GM18867 (cell line): ENCODE data around the gene CDC40.
A peak's percentile ranks its signal among the peaks of the same experiment; 100 is the strongest.

ENCODE experiments used
- ATAC-seq: cut with Tn5 transposase; IDR thresholded peaks from one replicate; pipeline ENCODE4 v1.9.1; 2021; ENCODE audit warnings: mild to moderate bottlenecking, moderate library complexity; ENCODE audit not compliant: unreplicated experiment

CDC40 gene

GRCh38 chr6:110180228-110181008 is at the start of gene CDC40:
Gene CDC40 (plus strand): TSS chr6:110180427. CDS start chr6:110180445, 18 bp downstream.
- ATAC-seq = peak; percentile 53

GRCh38 chr6:110137924-110138887 is 42.0 kb upstream of the CDC40 start:
- ATAC-seq = no peak

- no peak for ATAC-seq
These were observed 41.2 kb upstream of the CDC40 start for GRCh38 chr6:110139052-110139451.

- no peak for ATAC-seq
These were observed 39.6 kb upstream of the CDC40 start for GRCh38 chr6:110140650-110141049.

GRCh38 chr6:110147870-110148269 is 32.4 kb upstream of the CDC40 start:
- no peak for ATAC-seq

GRCh38 chr6:110158479-110158878 is 21.7 kb upstream of the CDC40 start:
- ATAC-seq = no peak

GRCh38 chr6:110170081-110170480 is 10.1 kb upstream of the CDC40 start:
- ATAC-seq = no peak

- no peak for ATAC-seq
These were observed 6.6 kb upstream of the CDC40 start for GRCh38 chr6:110173506-110174132.

GRCh38 chr6:110178626-110179405 is 1.4 kb upstream of the CDC40 start:
- ATAC-seq = peak; percentile 25

GRCh38 chr6:110179406-110180227 is 610 bp upstream of the CDC40 start, which contains the start of gene WASF1:
Gene WASF1 (minus strand): TSS chr6:110179670. CDS start chr6:110127601, 52,069 bp downstream.
- peak; percentile 90 for ATAC-seq

GRCh38 chr6:110181131-110182030 is 1.2 kb downstream of the CDC40 start:
- no peak for ATAC-seq

- no peak for ATAC-seq
These were observed 3.2 kb downstream of the CDC40 start for GRCh38 chr6:110183292-110183885.

- peak; percentile 72 for ATAC-seq
These were observed 5.7 kb downstream of the CDC40 start for GRCh38 chr6:110185879-110186278.

- ATAC-seq = no peak
These were observed 8.6 kb downstream of the CDC40 start for GRCh38 chr6:110188791-110189190.

- no peak for ATAC-seq
These were observed 10.5 kb downstream of the CDC40 start for GRCh38 chr6:110190726-110191125.

- ATAC-seq = no peak
These were observed 11.2 kb downstream of the CDC40 start for GRCh38 chr6:110191477-110191876.

GRCh38 chr6:110195639-110196038 is 15.4 kb downstream of the CDC40 start:
- no peak for ATAC-seq

GRCh38 chr6:110196874-110197273 is 16.6 kb downstream of the CDC40 start:
- no peak for ATAC-seq
